Fibroblast of mammary gland (primary cell): Measurements from ENCODE around the gene KCP.

Experiments
- DNase-seq: peaks from one replicate; pipeline ENCODE4 v3.0.0-alpha.2; 2010; ENCODE audit warnings: low read depth
- H3K4me3 ChIP-seq: 2 replicates; pipeline ENCODE4 v1.5.1; 2011; ENCODE audit warnings: low read depth, mild to moderate bottlenecking, low read length, moderate library complexity; ENCODE audit not compliant: control insufficient read depth
- CTCF ChIP-seq: conservative IDR thresholded peaks from 2 replicates; pipeline ENCODE4 v1.5.1; 2011; ENCODE audit warnings: low read depth, low read length, inconsistent platforms; ENCODE audit not compliant: control insufficient read depth, insufficient read depth

KCP gene

GRCh38 chr7:128848289-128849155 lies 62.0 kb downstream of the KCP start:
- TF ChIP-seq CTCF = no peak
- no peak for DNase-seq
- no peak overlapping the region for H3K4me3 ChIP-seq

GRCh38 chr7:128847721-128848211 lies 62.7 kb downstream of the KCP start:
- H3K4me3 ChIP-seq = no peak overlapping the region
- no peak for DNase-seq
- TF ChIP-seq CTCF = no peak

DNA sequence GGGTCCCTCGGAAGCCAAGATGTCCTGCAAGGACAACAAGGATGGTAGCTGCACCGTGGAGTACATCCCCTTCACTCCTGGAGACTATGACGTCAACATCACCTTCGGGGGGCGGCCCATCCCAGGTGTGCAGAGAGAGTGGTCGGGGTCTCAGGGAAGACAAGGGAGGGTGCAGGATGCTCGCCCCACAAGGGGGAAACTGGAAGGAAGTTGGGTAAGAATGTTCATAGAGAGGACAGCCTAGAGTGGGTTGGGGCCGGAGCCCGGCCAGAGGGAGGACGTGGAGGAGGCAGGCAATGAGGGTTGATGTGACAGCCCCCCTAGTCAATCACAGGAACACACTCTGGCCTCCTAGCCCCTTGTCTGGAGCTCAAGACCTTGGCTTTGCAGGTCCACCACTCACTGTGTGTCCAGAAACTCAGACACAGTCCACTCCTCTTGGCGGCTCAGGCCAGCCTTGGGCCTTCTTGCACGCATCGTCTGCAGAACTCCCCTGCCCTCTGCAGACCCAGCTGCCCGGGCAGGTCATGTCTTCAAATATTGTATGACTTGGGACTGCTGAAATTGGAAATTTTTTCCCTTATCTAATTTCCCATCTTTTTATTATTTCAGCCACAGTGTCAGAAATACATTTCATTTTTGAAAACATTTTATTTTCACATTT lies 63.6 kb downstream of the KCP start:
- no peak overlapping the region for H3K4me3 ChIP-seq
- TF ChIP-seq CTCF = no peak
- no peak for DNase-seq

DNA sequence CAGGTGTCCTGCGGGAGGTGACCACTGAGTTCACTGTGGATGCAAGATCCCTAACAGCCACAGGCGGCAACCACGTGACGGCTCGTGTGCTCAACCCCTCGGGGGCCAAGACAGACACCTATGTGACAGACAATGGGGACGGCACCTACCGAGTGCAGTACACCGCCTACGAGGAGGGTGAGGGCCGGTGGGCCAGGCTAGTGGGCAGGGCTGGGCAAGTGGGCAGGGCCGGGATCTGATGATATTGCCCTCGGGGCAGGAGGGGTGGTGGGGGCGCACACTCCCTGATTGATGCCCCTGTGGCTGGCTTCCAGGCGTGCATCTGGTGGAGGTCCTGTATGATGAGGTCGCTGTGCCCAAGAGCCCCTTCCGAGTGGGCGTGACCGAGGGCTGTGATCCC lies 64.5 kb downstream of the KCP start:
- no peak for TF ChIP-seq CTCF
- no peak overlapping the region for H3K4me3 ChIP-seq
- no peak for DNase-seq

- DNase-seq = no peak
- H3K4me3 ChIP-seq = no peak overlapping the region
- no peak for TF ChIP-seq CTCF
These were observed 65.0 kb downstream of the KCP start for GRCh38 chr7:128845475-128845874.

DNA sequence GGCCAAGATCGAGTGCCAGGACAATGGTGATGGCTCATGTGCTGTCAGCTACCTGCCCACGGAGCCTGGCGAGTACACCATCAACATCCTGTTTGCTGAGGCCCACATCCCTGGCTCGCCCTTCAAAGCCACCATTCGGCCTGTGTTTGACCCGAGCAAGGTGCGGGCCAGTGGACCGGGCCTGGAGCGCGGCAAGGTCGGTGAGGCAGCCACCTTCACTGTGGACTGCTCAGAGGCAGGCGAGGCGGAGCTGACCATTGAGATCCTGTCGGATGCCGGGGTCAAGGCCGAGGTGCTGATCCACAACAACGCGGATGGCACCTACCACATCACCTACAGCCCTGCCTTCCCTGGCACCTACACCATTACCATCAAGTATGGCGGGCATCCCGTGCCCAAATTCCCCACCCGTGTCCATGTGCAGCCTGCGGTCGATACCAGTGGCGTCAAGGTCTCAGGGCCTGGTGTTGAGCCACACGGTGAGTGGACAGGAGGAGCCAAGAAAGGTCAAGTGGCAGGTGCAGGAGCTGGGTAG lies 65.7 kb downstream of the KCP start:
- no peak for DNase-seq
- H3K4me3 ChIP-seq = no peak overlapping the region
- TF ChIP-seq CTCF = no peak
